HG02970 (cell line): ENCODE results near the gene VASN.
A peak's percentile ranks its signal among the peaks of the same experiment; 100 is the strongest.
"Not testable (repeated sequence)": the region's sequence is repeated elsewhere in the genome, so short reads cannot be mapped to it uniquely, and the experiment has no call there.

Experiments used
- ATAC-seq: cut with Tn5 transposase; IDR thresholded peaks from one replicate; pipeline ENCODE4 v1.9.1; 2021; ENCODE audit warnings: mild to moderate bottlenecking, moderate library complexity, moderate number of reproducible peaks; ENCODE audit not compliant: unreplicated experiment, low FRiP score

The VASN gene

GRCh38 chr16:4393850-4394249, 22.2 kb downstream of the VASN start:
- not testable (repeated sequence) for ATAC-seq

DNA sequence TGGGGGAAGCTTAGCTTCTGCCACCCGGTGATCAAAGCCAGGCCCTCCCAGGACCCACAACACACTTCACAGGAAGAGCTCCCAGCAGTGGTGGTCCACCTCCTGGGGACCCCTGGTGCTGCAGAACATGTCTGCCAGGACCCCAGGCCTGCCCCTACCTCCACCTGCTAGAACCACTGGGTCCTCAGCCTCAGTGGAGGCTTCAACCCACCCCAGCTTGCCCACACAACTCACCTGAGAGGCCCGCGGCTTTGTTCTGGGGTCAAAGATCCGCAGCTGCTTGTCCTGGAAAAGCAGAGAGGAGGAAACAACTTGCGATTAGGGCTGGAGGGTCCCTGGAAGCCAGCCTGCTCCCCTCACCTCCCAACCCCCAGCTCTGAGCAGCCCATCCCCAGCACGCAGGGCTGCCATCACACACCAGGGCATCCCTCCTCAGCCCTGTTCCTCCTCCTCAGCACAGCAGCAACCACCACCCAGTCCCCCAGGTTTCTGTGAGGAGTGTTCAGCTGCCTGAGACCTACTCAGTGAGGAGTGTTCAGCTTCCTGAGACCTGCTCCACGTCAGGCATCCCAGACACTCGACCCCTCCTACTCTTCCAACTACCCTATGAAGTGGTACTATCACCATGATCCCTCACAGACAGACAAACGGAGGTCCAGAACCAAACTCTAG, 23.5 kb downstream of the VASN start:
- no peak for ATAC-seq

DNA sequence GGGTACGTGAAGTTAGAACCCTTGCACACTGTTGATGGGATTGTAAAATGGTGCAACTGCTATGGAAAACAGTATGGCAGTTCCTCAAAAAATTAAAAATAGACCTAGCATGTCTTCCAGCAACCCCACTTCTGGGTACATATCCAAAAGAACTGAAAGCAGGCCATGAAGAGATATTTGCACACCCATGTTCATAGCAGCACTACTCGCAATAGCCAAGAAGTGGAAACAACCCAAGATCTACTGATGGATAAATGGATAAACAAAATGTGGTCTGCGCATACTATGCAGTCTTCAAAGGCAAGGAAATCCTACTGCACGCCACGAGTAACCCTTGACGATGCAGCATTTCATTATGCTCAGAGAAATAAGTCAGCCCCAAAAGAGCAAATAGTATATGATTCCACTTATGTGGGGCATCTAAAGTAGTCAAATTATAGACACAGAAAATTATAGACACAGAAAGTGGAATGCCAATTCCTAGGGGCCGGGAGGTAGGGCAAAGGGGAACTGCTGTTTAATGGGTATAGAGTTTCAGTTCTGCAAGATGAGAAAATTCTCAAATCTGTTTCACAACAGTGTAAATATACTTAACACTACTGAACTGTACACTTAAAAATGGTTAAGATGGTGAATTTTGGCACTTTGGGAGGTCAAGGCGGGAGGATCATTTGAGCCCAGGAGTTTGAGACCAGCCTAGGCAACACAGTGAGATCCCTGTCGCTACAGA, 27.5 kb downstream of the VASN start:
- no peak for ATAC-seq

GRCh38 chr16:4401094-4401501, 29.4 kb downstream of the VASN start:
- ATAC-seq: no peak

- no peak for ATAC-seq
Observed at GRCh38 chr16:4401510-4401909, 29.9 kb downstream of the VASN start.

GRCh38 chr16:4402439-4403132, 30.9 kb downstream of the VASN start:
- ATAC-seq: no peak

DNA sequence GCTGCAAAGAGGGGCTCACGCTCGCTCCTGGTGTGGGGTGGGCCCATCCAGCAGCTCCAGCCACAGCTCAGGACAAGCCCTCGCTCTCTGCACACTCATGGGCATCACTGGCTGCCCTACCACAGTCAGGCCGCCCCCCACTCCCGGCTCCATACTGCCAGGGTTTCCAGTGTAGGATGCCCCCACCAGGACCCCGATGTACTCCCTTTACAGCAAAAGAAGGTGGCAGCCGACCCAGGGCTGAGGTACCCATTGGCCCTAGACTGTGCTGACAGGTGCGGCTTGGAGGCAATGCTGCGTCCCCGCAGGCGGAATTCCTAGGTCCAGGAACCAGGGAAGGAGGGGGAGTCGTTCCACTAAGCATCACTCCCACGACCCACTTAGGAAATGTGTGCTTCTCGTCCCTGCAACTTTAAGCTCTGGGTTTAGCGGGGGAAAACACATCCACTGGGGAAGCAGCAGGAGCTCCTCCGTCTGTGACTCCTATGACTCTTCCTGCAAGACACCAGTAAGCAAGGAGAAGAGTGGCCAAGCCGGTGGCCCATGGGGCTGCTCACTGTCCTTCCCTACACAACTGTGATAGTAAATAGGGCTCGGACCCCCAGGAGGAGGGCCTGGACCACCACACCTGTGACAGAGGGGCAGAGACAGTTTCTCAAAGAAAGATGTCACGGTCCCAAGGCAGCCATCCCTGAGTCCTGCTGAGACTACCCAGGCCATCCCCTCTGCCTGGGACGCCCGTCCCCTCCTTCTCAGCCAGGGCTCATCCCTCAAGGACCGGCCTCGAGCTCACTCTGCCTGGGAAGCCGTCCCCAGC, 31.7 kb downstream of the VASN start:
- no peak for ATAC-seq

DNA sequence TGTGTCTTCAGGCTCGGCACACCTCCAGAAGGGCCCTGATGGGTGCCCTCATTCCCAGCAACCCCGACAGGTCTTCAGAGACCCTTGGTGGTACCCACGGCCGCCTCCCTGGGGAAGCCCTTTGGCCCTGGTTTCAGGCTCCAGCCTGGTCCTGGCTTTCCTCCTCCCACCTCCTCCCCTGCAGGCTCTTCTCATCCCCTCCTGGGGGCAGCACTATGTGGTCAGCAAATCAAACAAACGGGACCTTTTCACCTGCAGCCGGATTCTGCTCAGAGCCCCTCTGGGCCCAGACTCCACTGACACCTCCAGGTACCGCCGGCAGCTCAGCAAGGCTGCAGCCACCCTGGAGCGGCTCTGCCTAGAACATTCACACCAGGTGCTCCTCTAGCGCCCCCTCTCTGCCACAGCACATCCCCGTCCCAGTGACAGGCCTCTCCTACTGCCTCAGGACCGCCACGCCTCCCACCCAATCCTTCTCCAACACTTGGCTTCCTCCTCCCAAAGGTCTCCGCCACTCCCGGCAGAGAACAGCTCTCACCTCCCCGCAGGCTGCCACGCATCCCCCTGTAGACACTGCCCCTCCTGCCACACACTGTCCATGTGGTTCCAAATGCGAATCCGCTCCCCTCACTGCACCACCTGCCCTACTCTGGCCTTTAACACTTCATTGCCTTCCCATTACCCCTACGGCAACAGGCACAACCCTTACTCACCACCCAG, 32.8 kb downstream of the VASN start:
- ATAC-seq: no peak

GRCh38 chr16:4404967-4405696, 33.5 kb downstream of the VASN start:
- no peak for ATAC-seq

DNA sequence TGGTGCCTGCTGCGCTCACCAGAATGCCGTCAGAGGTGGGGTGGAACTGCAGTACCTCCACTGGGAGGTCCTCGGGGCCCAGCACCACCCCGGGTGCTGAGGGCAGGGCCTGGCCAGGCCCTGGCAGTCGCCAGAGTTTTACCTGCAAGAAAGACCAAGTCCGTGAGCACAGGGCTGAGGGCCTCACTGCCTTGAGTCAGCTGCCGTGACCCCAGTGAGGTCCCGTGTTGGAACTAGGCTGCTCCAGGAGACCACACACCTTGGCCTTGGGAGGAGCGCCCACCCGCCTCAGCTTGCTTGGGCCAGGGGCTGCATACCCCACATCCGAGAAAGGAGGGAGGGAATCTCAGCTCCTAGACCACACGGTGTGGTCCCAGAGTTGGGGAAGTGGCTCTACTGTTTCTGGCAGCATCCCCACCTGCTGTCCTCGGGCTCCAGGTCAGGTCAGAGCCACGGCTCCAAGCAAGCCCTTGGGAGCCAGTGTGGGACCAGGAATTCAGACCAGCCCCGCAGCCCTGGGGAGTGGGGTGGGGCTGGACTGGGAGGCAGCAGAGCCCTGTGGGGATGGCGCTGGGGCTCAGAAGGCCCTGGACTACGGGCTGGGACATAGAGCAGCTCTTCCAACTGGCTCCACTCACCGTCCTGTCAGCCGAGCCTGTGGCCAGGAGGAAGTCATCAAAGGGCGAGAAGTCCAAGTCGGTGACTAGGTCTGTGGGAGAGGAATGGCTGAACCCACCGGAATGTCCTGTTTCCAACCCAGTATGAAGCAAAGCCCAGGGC, 36.1 kb downstream of the VASN start:
- ATAC-seq: no peak

DNA sequence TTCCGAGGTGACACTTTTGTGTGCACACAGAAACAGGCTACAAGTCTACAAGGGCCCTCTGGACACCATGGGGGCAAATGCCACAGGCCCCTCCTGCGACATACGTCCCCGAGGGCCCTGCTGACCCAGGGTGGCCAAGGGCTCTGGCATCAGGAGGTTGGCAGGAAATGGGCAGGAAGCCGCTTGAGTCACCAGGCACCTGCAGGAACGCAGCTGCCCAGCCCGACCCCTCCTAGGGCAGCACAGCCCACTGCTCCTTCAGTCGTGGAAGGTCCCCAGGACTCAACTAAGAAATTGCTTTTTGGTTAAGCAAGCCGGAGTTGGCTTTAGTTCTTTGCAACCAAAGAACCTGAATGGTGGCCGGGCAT, 36.7 kb downstream of the VASN start:
- no peak for ATAC-seq

DNA sequence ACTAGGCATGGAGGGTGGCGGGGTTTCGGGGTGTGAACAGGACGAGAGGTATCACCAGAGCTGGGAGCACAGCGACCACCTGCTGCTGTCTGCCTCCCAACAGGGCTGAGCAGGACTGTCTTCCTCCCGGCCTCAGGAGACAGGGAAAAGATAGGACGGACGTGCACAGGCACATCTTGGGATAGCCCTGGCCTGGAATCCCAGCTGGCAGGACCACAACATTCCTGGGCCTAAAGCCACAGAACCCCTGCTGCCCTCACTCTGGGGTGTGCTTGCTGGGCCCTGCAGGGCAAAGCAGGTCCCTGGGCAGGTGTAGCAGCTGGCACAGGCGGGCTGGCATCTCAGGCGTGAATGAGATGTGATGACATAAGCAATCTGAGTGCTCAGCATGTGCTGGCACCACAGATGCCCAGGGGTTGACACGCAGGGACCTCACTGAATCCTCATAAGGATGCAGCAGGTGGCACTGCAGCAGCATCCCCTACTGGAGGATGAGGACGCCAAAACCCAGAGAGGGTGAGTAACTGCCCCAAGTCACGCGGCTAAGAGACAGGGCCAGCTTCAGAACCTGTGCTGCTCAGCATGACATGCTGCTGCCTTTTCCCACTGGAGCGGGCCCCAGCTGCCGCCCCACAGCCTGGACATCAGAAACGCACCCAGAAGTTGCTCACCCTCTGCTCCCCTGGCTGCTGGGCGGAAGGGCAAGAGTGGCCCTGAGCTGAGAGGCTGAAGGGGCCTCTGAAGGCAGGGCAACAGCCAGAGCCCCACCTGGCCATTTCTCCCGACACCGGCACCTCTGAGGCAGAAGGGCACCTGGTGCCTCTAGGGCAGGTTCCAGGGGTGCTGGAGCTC, 37.7 kb downstream of the VASN start:
- no peak for ATAC-seq

DNA sequence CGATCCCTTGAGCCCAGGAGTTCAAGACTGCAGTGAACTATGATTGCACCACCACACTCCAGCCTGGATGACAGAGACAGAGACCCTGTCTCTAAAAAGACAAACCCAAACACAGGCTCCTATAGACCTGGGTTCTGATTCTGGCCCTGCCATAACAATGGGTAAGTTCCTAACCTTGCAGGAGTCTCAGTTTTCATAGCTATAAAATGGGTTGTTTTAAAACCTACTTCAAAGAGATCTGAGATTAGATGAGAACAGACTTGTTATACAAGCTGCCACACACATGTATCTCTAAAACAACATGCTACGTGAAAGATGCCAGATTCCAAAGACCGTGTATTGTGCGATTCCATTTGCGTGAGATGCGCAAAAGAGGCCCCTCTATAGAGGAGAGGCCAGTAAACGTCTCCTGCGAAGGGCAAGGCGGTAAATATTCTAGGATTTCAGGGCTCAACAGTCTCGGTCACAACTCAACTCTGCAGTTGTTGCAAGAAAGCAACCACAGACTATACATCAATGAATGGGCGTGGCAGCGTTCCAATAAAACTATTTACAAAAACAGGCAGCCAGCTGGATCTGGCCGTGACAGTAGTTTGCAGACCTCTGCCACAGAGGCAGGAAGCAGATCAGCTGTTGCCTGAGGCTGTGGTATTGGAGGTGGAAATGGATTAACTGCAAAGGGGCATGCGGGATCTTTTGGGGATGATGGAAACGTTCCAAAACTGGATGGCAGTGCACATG, 38.9 kb downstream of the VASN start:
- ATAC-seq: no peak

GRCh38 chr16:4411684-4412083, 40.0 kb downstream of the VASN start:
- ATAC-seq: no peak

GRCh38 chr16:4412159-4412558, 40.5 kb downstream of the VASN start:
- no peak for ATAC-seq

- no peak for ATAC-seq
Observed at GRCh38 chr16:4412854-4413253, 41.2 kb downstream of the VASN start.

GRCh38 chr16:4414187-4414917, 42.7 kb downstream of the VASN start:
- peak; percentile 53 for ATAC-seq
